NB4 (cell line): ENCODE results near the gene ZNF593OS.

Source experiments
- POLR2A ChIP-seq: IDR thresholded peaks from 2 replicates; pipeline ENCODE4 v1.6.1; 2011; ENCODE audit warnings: mild to moderate bottlenecking; ENCODE audit not compliant: insufficient read length; ENCODE audit errors: extremely low read depth
- TF ChIP-seq, protein P1 (sequence below): IDR thresholded peaks from one replicate; pipeline ENCODE4 v1.5.1; 2012; ENCODE audit warnings: low read depth, low read length

DNA sequence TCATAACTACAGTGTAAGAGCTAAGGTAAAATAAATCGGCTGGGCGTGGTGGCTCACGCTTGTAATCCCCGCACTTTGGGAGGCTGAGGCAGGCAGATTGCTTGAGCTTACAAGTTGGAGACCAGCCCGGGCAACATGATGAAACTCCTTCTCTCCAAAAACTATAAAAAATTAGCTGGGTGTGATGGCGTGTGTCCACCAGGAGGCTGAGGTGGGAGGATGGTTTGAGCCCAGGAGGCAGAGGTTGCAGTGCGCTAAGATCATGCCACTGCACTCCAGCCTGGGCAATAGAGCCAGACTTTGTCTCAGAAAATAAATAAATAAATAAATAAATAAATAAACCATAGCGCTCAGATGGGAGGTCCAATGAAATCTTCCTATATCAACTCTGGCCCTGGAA is 29.5 kb downstream of the ZNF593OS start:
- TF ChIP-seq, protein P1, sequence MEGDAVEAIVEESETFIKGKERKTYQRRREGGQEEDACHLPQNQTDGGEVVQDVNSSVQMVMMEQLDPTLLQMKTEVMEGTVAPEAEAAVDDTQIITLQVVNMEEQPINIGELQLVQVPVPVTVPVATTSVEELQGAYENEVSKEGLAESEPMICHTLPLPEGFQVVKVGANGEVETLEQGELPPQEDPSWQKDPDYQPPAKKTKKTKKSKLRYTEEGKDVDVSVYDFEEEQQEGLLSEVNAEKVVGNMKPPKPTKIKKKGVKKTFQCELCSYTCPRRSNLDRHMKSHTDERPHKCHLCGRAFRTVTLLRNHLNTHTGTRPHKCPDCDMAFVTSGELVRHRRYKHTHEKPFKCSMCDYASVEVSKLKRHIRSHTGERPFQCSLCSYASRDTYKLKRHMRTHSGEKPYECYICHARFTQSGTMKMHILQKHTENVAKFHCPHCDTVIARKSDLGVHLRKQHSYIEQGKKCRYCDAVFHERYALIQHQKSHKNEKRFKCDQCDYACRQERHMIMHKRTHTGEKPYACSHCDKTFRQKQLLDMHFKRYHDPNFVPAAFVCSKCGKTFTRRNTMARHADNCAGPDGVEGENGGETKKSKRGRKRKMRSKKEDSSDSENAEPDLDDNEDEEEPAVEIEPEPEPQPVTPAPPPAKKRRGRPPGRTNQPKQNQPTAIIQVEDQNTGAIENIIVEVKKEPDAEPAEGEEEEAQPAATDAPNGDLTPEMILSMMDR, result no peak
- TF ChIP-seq POLR2A, result no peak
